HG02840 (cell line): Measurements from ENCODE around the gene IGSF9B.

Source experiments
- ATAC-seq: cut with Tn5 transposase; IDR thresholded peaks from one replicate; pipeline ENCODE4 v1.9.1; 2021; ENCODE audit warnings: mild to moderate bottlenecking, moderate library complexity, moderate number of reproducible peaks; ENCODE audit not compliant: unreplicated experiment, low FRiP score

The IGSF9B gene

GRCh38 chr11:133922078-133922870, 34.5 kb downstream of the IGSF9B start:
- no peak for ATAC-seq

- ATAC-seq: no peak
Measured at GRCh38 chr11:133921513-133921912, 35.3 kb downstream of the IGSF9B start.

GRCh38 chr11:133921026-133921425, 35.7 kb downstream of the IGSF9B start:
- no peak for ATAC-seq

- ATAC-seq: no peak
Measured at GRCh38 chr11:133920109-133920990, 36.4 kb downstream of the IGSF9B start.

- ATAC-seq: no peak
Measured at GRCh38 chr11:133919330-133920108, 37.2 kb downstream of the IGSF9B start.

GRCh38 chr11:133918608-133919260, 38.0 kb downstream of the IGSF9B start:
- ATAC-seq: no peak

- ATAC-seq: no peak
Measured at GRCh38 chr11:133917921-133918607, 38.7 kb downstream of the IGSF9B start.

GRCh38 chr11:133916784-133917440, 39.9 kb downstream of the IGSF9B start:
- ATAC-seq: no peak

- ATAC-seq: no peak
Measured at GRCh38 chr11:133913761-133914160, 43.0 kb downstream of the IGSF9B start.

- ATAC-seq: no peak
Measured at GRCh38 chr11:133911171-133911570, 45.6 kb downstream of the IGSF9B start.

- ATAC-seq: no peak
Measured at GRCh38 chr11:133910101-133910500, 46.7 kb downstream of the IGSF9B start.

- ATAC-seq: no peak
Measured at GRCh38 chr11:133908827-133909226, 47.9 kb downstream of the IGSF9B start.

- ATAC-seq: no peak
Measured at GRCh38 chr11:133907841-133908241, 48.9 kb downstream of the IGSF9B start.

- no peak for ATAC-seq
Measured at GRCh38 chr11:133907216-133907615, 49.6 kb downstream of the IGSF9B start.

GRCh38 chr11:133906746-133907145, 50.0 kb downstream of the IGSF9B start:
- no peak for ATAC-seq

GRCh38 chr11:133906241-133906640, 50.5 kb downstream of the IGSF9B start:
- ATAC-seq: no peak

- no peak for ATAC-seq
Measured at GRCh38 chr11:133905677-133906156, 51.1 kb downstream of the IGSF9B start.

GRCh38 chr11:133904818-133905515, 51.8 kb downstream of the IGSF9B start:
- ATAC-seq: no peak
